Tibial artery (tissue), 4 donors: ENCODE measurements around the gene P4HA3.

ENCODE experiments used
- DNase-seq, 2 donors: peaks; one replicate each; pipeline ENCODE4 v3.0.0-alpha.2; 2019
- H3K27ac ChIP-seq, 2 donors: fragments of 200-600 bp; sonication (generic) in 1 of 2; 1 replicate in 1 of 2; 2 replicates in 1 of 2; pipeline ENCODE4 v1.5.1; 2018 to 2019; ENCODE audit warnings: mild to moderate bottlenecking in 1 of 2
- H3K27me3 ChIP-seq, 2 donors: fragments of 200-600 bp; sonication (generic) in 1 of 2; one replicate each; pipeline versions ENCODE4 v1.5.1 to v1.6.0; 2016 to 2019
- H3K36me3 ChIP-seq, 3 donors: fragments of 200-600 bp; sonication (generic) in 2 of 3; one replicate each; pipeline ENCODE4 v1.5.1; 2016 to 2019; ENCODE audit warnings: mild to moderate bottlenecking in 2 of 3
- H3K4me1 ChIP-seq, 4 donors: fragments of 200-600 bp; sonication (generic) in 2 of 4; 1 replicate in 3 of 4; 2 replicates in 1 of 4; pipeline ENCODE4 v1.5.1; 2016 to 2019
- H3K4me3 ChIP-seq, 2 donors: fragments of 200-600 bp; sonication (generic) in 1 of 2; 1 replicate in 1 of 2; 2 replicates in 1 of 2; pipeline ENCODE4 v1.5.1; 2018 to 2019; ENCODE audit warnings: mild to moderate bottlenecking in 2 of 2
- H3K9me3 ChIP-seq, 3 donors: fragments of 200-600 bp; sonication (generic) in 1 of 3; one replicate each; pipeline ENCODE4 v1.5.1; 2016 to 2019
- intact Hi-C: fragments of 100-400 bp; cut with DNase I; formaldehyde crosslinking; loops from one replicate; pipeline ENCODE4 v1.15.0; 2023; ENCODE audit warnings: low total_unique reads
- TF ChIP-seq, protein P1 (sequence below), 2 experiments: fragments of 200-600 bp in 1 of 2; fragments of 450-650 bp in 1 of 2; IDR thresholded peaks; one replicate each; pipeline ENCODE4 v1.5.1; 2017 to 2019; ENCODE audit warnings: antibody characterized with exemption in 2 of 2, mild to moderate bottlenecking in 1 of 2, moderate library complexity in 1 of 2

P4HA3 gene

DNA sequence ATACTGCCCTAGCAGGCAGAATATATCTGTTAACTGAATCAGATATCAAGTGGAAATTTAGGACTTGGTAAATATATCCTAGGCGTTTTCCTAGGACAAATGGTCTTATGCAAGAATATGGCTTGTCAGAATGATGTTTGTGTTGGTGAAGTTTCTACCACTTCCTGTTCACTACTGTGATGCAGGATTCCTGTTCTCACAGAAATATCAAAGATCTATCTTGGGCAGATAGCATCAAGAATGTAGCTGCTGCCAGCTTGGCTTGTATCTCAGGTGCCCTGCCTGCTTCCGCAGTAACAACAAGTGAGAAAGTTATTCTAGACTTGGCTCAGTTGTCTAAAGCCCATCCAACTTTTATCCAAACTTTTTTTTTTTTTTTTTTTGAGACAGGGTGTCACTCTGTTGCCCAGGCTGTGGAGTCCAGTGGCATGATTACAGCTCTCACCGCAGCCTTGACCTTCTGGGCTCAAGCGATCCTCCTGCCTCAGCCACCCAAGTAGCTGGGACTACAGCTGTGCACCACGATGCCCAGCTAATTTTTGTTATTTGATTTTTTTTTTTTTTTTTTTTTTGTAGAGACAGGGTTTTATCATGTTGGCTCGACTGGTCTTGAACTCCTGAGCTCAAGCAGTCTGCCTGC, 79.0 kb downstream of the P4HA3 start:
- Histone ChIP-seq H3K9me3 (no peaks in the 10 kb centered on the region), H3K4me3 (no peak overlapping the region), H3K27me3 (no peaks in the 10 kb centered on the region), H3K27ac (no peak overlapping the region), H3K4me1 (no peaks in the 10 kb centered on the region), H3K36me3 (peaks cover 27 to 43% (median 34%) of the 10 kb centered on the region in 3 donors)
- TF ChIP-seq, protein P1, sequence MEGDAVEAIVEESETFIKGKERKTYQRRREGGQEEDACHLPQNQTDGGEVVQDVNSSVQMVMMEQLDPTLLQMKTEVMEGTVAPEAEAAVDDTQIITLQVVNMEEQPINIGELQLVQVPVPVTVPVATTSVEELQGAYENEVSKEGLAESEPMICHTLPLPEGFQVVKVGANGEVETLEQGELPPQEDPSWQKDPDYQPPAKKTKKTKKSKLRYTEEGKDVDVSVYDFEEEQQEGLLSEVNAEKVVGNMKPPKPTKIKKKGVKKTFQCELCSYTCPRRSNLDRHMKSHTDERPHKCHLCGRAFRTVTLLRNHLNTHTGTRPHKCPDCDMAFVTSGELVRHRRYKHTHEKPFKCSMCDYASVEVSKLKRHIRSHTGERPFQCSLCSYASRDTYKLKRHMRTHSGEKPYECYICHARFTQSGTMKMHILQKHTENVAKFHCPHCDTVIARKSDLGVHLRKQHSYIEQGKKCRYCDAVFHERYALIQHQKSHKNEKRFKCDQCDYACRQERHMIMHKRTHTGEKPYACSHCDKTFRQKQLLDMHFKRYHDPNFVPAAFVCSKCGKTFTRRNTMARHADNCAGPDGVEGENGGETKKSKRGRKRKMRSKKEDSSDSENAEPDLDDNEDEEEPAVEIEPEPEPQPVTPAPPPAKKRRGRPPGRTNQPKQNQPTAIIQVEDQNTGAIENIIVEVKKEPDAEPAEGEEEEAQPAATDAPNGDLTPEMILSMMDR (IDR thresholded peaks at IDR 0.05), result no peak
- no peak for DNase-seq
- intact Hi-C loops, result no loop called here

- intact Hi-C loops, result no loop called here
- no peak overlapping the region for H3K27ac ChIP-seq
- H3K4me1 ChIP-seq, result peaks cover 0 to 6% (median 2%) of the 10 kb centered on the region in 4 donors
- DNase-seq, result no peak
- TF ChIP-seq, protein P1 (IDR thresholded peaks at IDR 0.05), result no peak
- H3K27me3 ChIP-seq, result no peaks in the 10 kb centered on the region
- no peak overlapping the region for H3K4me3 ChIP-seq
- H3K9me3 ChIP-seq, result no peaks in the 10 kb centered on the region
- peaks cover 17 to 24% (median 19%) of the 10 kb centered on the region in 3 donors for H3K36me3 ChIP-seq
Measured at GRCh38 chr11:74226907-74227306, 84.5 kb downstream of the P4HA3 start.

DNA sequence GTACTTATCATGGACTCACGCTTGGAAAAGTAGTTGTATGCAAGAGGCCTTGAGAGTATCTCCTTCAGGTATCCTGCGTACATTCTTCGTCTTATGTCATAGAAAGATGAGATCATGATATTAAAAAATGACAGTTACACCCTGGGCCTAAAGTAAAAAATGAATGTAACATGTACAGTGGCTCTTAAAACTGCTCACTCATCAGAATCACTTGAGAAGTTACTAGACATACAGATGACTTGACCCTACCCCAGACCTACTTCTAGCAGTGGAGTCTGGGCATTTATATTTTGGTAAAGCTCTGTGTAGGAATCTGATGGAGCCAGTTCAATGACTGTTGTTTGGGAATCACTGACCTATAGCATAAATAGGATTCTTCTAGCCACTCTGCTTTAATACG, 85.9 kb downstream of the P4HA3 start:
- intact Hi-C loops, result no loop called here
- TF ChIP-seq, protein P1 (IDR thresholded peaks at IDR 0.05), result no peak

GRCh38 chr11:74221816-74222215, 89.6 kb downstream of the P4HA3 start:
- no peak for DNase-seq
- Histone ChIP-seq H3K27ac (no peak overlapping the region), H3K4me1 (peaks cover 0 to 2% (median under 1%) of the 10 kb centered on the region in 4 donors), H3K4me3 (no peak overlapping the region), H3K27me3 (no peaks in the 10 kb centered on the region), H3K36me3 (peaks cover 0 to 11% (median 0%) of the 10 kb centered on the region in 3 donors), H3K9me3 (no peaks in the 10 kb centered on the region)
- intact Hi-C loops, result no loop called here
- TF ChIP-seq, protein P1 (IDR thresholded peaks at IDR 0.05), result no peak

More for the DNA sequence above, 85.9 kb downstream of the P4HA3 start:
- Histone ChIP-seq H3K4me1 (peaks cover 0 to 6% (median 2%) of the 10 kb centered on the region in 4 donors), H3K27me3 (no peaks in the 10 kb centered on the region), H3K27ac (no peak overlapping the region), H3K36me3 (peaks cover 5 to 16% (median 7%) of the 10 kb centered on the region in 3 donors), H3K9me3 (no peaks in the 10 kb centered on the region), H3K4me3 (no peak overlapping the region)
- DNase-seq, result no peak

DNA sequence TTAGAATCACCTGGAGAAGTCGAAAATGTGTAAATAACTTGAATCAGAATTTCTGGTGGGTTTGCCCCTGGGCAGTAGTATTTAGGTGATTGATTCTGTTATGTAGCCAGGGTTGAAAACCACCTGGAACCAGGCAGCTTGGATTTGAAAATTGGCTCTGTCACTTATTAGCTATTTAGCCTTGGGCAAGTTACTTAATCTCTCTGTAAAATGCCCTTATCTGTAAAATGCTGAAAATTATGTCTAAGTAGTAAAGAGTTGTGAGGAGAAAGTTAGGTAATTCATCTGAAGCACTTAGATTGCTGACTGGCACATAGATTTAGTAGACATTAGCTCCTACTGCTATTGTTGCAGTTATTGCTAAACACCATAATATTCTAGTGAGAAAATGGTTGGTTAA, 91.1 kb downstream of the P4HA3 start:
- peaks cover 0 to 14% (median 0%) of the 10 kb centered on the region in 3 donors for H3K36me3 ChIP-seq
- H3K9me3 ChIP-seq, result no peaks in the 10 kb centered on the region
- intact Hi-C loops, result no loop called here
- no peak overlapping the region for H3K27ac ChIP-seq
- no peaks in the 10 kb centered on the region for H3K4me1 ChIP-seq
- H3K27me3 ChIP-seq, result no peaks in the 10 kb centered on the region
- DNase-seq, result no peak
- no peak overlapping the region for H3K4me3 ChIP-seq
- TF ChIP-seq, protein P1 (IDR thresholded peaks at IDR 0.05), result no peak
